DMS53 treated with DMSO at 0.1 percent for 48 hours (cell line): ENCODE results near the gene VWA5B1.

Experiments
- DNase-seq: peaks from one replicate; lab custom pipeline; 2025; ENCODE audit not compliant: unreplicated experiment; lab: John Stamatoyannopoulos, UW

Gene VWA5B1

DNA sequence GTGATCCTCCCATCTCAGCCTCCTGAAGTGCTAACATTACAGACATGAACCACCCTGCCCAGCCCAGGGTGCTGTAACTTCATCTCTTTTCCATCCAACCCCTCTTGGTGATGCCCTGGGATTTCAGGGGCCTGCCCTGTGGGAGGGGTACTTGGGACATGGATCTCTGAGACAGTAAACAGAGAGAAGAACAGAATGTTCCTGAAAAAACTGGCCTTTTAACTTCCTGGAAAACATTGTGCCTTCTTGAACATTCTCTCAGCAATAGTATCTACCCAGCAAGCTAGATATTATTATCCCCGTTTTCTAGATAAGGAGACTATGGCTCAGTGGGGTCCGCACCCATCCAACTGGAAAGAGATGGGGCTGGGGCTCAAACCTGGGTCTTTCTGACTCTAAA is 57.0 kb downstream of the VWA5B1 start:
- DNase-seq, result no peak

DNA sequence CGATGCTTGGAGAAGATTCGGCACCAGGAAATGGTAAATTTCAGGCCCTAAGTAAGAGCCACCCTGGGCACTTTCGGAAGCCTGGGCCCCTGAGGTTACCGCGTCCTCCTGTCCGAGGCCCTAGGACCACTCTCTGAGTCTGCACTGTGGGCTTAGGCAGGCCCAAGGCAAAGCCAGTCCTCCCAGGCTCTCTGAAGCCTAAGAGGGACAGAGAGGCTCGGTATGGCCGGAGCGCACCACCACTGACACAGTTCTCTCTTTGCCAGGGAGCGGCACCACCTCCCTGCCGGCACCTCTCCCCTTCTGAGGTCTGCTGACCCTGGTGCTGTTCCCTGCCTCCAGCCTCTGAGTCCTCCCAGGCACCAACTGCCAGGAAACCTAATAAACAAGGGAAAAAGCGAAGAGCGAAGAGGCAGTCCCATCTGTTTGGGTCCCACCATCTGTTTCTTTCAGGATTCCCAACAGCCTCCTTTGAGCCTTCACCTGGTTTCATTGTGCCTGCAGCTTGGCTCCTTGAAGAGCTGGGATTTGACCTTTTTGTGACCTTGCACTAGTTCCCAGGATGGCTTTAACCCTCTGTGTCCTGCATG is 57.7 kb downstream of the VWA5B1 start:
- no peak for DNase-seq

DNA sequence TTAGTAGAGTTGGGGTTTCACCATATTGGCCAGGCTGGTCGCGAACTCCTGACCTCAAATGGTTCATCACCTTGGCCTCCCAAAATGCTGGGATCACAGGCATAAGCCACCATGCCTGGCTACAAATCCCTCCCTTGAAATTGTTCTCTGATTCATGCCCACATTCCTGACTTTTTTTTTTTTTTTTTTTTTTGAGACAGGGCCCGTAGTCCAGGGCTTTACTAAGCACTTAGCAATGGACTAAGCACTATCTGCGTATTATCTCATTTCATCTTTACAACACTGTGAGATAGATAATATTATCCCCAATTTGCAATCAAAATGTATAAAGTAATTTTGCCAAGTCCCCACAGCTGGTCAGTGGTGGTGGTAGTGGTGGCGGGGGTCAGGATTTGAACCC is 58.9 kb downstream of the VWA5B1 start:
- DNase-seq, result no peak

DNA sequence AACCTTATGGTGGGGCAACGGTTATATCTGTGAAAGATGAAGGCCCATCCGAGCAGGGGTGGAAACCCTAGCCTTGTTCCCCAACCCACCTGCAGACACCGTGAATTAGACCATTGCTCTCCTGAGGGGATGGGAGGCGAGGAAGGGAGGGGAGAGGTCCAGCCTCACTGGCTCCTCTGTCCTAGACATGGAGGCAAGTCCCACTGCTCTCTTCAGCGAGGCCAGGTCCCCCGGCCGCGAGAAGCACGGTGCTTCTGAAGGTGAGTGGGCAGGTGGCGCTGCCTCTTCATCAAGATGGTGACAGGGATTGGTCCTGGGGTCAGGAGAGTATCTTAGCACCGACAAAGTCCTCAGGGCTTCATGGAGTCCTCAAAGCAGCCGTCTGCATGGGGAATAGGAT is 59.3 kb downstream of the VWA5B1 start:
- no peak for DNase-seq

DNA sequence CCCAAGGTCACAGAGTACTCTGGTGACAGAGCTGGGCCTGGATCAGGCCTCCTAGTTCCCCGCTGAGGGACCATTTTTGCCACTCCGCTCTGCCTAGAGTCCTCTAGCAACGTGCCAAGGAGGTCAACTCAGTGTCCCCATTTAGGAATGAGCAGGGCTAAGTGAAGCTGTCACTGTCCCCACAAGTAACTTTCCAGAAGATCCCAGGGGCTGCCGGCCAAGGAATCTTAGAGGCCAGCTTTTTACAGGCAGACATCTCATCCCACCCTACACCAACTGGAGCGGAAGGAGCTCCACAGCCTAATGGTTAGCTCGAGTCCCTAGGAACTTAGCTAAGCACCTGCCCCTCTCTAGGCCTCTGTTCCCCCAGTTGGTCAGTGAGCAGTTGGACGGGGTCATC is 59.7 kb downstream of the VWA5B1 start:
- DNase-seq, result no peak

DNA sequence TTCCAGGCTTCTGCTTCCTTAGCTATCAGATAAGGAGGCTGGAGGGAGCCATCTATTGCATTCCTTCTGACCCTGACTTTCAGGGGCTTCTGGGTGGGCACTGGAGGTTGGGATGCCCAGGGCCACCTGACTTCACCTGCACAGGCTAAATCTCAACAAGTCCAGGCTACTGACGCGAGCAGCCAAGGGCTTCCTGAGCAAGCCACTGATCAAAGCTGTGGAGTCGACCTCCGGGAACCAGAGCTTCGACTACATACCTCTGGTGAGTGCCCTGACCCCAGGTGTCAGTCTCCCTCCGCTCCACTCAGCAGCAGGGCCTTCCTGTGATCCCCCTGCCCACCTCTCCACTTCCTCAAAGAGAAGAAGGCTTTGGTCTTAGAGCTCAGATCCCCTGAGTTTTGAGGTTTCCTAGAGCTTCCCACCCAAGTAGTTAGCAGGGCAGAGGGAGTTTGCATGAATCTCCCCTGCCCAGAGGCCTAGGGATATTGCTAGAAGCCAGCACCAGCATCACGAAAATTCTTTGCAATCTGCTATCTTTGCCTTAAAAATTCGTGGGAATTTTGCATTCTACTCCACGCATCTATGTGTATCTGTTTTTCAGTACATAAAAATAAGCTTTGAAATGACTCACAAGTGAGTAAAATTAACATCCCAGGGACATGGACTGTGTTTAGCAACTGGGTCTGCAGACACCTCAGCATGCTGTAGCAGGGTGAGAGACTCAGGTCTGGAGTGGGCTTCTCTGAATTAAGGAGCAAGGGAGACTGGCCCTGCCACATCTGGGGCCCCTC is 61.4 kb downstream of the VWA5B1 start:
- DNase-seq, result no peak

DNA sequence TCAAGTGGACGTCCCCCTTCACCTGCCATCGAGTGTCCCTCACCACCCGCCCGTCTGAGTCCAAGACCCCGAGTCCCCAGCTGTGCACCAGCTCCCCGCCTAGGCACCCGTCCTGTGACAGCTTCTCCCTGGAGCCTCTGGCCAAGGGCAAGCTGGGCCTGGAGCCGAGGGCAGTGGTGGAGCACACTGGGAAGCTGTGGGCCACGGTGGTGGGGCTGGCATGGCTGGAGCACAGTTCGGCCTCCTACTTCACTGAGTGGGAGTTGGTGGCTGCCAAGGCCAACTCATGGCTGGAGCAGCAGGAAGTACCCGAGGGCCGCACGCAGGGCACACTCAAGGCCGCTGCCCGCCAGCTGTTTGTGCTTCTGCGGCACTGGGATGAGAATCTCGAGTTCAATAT is 63.2 kb downstream of the VWA5B1 start:
- no peak for DNase-seq

DNA sequence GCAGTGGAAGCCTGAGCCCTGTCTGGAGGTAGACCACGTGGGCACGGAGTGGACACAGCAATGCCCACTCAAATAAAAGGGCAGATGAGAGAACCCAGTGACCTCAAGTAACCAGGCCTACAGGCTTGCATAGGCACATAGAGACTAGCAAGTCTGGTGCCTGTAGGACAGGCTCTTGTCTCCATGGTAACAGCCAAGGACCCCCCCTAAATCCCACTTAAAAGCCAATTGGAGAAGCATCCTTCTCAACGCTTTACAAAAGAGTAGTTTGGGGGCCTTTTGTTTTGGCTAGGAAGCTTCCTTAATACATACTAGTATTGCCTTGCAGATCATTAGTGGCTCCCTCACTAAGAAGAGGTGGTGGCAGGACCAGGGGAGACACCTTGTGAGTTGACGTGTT is 63.9 kb downstream of the VWA5B1 start:
- no peak for DNase-seq

DNA sequence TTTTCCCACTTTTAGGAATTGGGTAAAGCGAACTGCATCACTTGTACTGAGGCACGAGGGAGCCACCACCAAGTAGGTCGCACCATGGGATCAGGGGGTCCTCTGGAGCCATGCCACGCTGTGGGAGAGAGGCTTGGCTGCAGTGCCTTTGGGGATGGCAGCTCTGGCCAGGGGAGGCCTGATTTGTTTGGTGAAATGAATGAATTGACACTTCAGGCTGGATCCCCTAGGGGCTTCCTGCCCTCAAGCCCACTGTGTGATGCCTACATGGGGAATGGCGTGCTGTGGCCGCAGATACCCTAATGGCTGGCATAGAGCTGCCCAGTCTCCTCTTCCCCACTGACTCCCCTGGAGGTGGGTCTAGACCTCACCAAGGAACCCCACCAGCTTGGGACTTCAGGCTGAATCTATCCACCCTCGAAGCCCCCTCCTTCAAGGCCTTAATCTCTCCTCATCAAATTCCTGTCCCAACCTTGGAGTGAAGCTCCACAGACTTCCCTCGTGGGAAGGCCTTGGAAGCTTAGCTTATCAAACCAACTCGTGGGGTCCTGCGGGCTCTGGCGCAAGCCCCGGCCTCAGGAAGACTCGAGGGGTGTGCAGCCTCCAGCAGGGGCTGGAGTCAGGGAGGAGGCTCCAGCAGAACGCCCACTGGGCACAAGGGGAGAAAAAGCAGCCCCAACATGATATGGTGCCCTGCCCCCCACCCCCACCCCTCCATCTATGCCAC is 64.6 kb downstream of the VWA5B1 start:
- DNase-seq, result no peak

DNA sequence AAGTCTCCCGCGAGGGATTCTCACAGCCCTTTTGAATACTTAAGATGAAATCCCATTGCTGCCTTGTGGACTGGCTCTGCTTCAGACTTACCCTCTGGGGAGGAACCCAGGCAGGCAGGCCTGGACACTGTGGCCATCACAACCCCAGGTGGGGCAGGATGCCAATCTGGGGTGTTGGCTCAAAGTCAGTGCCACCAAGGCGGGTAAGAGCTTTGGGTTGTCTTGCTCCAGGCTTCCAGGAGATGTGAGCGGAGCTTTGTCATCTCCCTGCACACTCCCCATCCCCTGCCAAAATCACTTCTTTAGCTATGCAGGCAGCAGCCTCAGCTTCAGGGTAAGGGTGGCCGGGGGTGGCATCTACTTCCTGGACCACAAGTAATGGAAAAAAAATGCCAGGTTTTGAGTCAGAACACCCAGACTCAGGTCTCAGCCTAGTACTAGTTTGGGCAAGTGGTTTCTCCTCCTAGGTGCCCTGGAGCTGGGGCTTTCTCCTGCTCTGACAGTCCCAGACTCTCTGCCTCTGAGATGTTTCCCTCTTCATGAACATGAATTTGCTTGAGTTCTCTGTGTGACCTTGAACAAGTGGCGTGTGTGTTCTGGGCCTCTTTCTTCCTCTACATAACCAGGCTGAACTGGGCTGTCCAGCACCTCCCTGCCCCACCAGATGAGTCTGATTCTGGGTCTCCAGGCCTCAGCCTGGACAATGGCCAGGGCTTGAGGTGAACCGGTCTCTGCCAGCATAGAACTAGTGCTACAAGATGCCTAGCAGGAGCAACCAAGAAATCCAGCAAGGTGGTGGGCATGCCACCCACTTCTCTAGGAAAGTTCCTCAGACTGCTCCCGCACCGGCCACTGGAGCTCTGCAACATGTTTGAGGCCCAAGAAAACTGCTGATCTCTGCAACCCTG is 65.4 kb downstream of the VWA5B1 start:
- no peak for DNase-seq

DNA sequence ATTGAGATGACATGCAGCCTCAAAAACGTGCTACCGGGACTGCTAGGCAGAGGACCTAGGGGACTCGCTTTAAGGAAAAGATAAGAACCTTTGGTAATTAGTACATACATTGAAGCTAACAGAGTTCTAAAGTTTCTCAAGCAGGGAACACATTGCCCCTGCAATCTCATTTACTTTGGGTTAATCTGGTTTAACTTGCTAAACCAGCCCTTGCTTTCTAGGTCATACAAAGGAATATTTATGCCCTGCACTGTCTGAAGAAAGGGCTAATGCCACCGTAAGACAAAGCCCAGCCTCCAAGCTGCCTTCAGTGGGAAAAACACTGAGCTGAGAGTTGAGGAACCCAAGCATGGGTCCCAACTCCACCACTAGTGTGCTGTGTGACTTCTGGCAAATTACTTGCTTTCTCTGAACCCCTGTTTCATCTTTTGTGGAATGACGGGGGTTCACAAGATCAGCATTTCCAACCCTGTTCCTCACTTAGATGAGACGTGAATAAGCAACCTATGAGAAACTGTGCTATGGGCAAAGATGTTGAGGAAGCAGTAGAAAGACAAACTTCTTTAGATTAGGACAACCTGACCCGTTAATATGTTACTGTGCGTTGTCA is 66.3 kb downstream of the VWA5B1 start:
- DNase-seq, result no peak

DNA sequence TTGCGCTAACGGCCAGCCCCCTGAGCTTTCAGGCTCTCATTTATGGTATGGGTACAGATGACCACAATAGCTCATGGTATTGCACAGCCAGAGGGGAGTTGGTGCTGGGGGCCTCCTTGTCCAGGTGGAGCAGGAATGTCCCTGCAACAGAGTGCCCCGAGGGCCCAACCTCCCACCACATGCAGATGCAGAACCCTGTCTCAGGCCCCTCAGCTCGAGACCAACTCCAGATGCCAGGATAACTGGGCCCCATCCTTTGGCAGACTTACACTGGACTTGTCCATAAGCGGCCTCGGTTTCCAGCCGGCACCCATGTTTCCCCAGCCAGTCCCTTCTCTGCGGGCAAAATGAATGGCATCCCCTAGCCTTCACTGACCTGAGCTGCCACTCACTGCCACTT is 67.1 kb downstream of the VWA5B1 start:
- DNase-seq, result no peak

DNA sequence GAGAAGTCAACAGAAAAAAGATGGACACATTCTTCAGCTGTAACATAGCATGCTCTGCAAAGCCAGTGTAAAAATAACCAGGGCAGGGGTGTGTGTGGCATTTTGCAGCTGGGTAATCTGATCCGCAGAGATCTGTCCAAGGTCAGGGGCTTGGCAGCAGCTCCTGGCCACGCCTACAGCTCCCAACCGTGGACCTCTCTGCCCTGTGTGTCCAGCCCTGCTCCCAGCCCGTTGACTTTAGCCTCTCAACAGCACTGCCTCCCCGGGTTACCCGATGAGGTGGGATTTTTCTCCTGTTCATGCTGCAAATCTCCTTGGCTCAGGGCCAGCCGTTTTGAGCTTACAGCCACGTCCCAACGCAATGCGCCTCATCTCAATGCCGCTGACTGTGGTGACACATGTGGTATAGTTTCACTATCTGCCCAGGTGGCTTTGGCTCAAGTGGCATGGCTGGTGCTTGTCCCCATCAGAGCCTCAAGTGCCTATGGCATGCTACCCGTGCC is 68.1 kb downstream of the VWA5B1 start:
- DNase-seq, result peak; percentile 5

DNA sequence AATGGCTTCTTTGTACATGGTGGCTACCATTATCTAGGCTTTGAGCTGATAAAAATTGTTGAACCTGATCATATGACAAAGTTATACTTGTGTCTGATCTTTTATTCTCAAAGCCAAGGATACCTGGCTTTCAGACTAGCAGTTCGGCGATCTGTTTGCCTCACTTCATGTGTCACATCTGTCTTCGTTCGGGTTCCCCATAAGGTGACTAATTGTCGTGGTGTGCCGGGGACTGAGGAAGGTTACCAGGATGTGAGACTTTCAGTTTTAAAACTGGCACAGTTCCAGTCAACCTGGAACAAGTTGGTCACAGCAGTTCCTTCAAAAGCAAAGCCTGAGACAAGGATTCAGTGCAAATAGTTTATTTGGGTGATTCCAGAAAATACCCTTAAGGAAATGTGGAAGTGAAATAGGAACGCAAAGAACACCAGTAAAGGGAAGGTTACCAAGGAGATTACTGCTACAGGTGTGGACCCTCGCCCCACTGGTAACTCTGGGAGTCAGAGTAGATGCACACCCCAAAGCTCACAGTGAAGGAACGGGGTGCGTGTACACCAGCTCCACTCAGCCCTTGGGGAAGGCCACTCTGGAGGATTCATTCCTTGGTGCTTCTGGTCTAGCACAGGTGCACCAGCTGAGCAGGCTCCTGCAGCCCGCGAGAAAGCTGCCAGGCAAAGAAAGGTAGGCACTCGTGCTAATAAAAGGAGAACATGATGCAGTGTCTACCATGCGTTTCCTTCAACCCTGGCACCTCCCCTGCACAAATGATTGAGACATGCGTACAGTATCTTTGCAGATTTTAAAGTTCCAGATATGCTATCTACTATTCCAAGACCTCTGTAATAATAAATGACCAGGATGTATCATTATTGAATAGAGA is 69.0 kb downstream of the VWA5B1 start:
- no peak for DNase-seq

DNA sequence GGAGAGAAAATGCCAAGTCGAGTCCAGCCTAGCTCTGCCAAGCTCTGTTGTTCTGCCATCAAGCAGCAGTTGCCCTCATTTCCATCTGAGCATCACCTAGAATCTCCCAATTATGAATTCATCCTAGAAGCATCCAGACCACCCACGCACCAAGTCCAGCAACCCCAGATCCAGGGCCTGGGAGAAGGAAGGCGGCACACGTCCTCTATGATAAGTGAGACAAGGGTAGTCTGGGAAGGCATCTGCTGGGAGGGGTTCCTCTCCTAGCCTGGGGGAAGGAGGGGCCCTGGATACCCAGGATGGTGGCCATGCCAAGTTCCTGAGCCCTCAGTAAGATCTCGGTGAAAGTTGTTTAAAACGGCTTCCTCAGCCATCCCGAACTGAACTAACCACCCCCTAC is 70.7 kb downstream of the VWA5B1 start:
- DNase-seq, result no peak

DNA sequence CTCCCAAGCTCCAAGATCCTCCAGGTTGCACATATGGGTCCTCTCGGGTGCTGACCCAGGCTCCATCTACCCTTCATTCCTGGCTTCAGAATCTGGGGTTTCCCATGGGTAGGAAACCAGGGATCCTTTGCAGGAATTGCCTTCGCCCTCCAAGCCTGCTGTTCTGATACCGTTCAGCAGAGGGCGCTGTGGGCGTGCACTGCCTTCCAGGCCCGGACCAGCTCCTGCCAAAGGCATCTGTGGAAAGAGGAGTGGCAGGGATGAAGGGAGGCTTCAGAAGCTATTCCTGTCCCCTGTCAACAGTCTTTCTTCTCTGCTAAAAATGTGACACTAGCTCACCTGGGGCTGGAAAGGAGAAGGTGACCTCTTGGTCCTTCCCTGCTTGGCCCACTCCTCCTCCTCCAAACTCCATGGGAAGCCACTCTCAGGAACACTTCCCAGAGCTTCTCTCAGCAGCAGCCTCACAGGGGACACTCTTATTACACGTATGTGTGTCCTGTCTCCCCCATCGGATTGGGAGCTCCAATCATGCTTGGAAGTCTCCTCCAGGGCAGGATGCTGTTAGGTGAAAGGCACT is 71.2 kb downstream of the VWA5B1 start:
- DNase-seq, result peak; percentile 28

DNA sequence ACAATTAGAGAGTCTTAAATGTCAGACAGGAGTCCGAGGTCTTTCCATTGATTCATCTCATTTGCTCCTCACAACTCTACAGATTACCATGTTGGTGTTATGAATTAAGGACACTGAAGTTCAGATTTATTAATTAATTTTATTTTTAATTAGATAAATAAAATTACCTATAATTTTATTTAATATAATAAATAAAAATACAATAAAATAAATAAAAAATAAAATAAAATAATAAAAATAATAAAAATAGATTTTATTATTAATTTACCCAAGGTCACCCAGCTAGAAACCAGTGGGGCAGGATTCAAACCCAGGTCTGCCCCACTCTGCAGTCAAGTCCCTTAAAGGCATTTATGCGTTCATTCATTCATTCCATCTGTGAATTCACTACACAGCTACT is 72.2 kb downstream of the VWA5B1 start:
- no peak for DNase-seq

DNA sequence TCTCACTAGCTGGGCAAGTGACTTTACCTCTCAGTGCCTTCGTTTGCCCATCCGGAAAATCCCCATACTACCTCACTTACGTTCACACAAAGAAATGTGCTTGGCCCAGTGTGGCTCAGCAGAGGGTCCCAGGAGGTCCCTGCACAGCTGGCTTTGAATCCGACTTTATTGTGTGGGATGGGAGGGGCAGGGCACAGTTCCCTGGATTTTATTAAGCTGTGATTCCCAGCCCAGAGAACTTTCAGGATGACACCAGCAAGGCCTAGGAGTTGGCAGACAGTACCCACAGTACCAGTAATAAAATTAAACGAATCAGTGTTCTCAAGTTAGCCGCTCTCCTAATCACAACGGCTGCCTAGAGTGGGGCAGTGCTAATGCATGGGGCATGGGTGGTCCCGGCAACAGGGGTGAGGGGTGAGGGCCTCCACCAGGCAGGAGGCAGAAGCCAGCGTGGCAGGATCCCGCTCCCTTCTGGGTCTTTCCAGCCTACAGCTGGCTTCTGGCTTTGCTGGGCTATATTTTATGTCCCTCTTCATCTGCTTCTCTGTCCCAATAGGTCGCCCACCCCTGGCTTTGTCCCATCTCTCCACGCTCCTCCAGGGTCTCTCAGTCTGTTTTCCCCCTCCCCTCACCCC is 74.9 kb downstream of the VWA5B1 start:
- DNase-seq, result no peak

DNA sequence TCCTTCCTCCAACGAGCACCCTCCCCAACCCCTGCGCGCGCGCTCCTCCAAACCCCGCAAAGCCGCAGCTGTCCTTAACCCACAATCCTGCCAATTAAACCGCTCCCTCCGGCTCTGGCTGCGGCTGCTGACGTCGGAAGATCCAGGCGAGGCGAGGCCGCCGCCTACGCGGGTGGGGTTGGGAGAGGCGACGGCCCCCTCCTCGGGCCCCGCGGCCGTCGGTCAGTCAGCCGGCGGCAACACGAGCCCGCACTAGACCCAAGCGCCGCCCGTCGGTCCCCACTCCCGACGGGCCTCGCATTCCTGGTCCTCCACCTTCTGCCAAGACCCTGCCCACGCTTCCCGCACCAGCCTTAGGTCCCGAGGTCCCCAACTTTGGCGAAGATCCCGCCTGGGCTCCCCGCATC is 75.4 kb downstream of the VWA5B1 start:
- DNase-seq, result no peak
